Brain microvascular endothelial cell (primary cell): Measurements from ENCODE around the gene MSX2.

Source experiments
- DNase-seq: peaks from one replicate; pipeline ENCODE4 v3.0.0-alpha.2; 2020
- H3K27ac ChIP-seq: fragments of 250-450 bp; sonication (Bioruptor Pico); 2 replicates; pipeline ENCODE4 v1.5.1; 2020; ENCODE audit warnings: mild to moderate bottlenecking, moderate library complexity
- H3K27me3 ChIP-seq: fragments of 250-450 bp; sonication (Bioruptor Pico); replicated peaks from 2 replicates; pipeline ENCODE4 v1.5.1; 2020; ENCODE audit warnings: mild to moderate bottlenecking
- H3K36me3 ChIP-seq: fragments of 250-450 bp; sonication (Bioruptor Pico); replicated peaks from 2 replicates; pipeline ENCODE4 v1.5.1; 2020; ENCODE audit warnings: mild to moderate bottlenecking
- H3K4me3 ChIP-seq: 2 replicates; pipeline ENCODE4 v1.5.1; 2011; ENCODE audit warnings: low read depth, mild to moderate bottlenecking, control low read depth, low read length, moderate library complexity
- CTCF ChIP-seq: IDR thresholded peaks from 2 replicates; pipeline ENCODE4 v1.5.1; 2011; ENCODE audit warnings: low read depth, mild to moderate bottlenecking, moderate library complexity, low read length, control low read depth, inconsistent platforms; ENCODE audit errors: missing control alignments
- in situ Hi-C: cut with HindIII; loops from 2 replicates; pipeline ENCODE4 v1.10.0; 2017; ENCODE audit warnings: low sequenced_read_pairs, low pct_ligation_motif_present

MSX2 gene

GRCh38 chr5:174719793-174720611, 4.4 kb upstream of the MSX2 start:
- in situ Hi-C loops = no loop called here
- no peak overlapping the region for H3K27ac ChIP-seq
- H3K27me3 ChIP-seq = peaks cover 45% of the 10 kb centered on the region
- H3K4me3 ChIP-seq = no peak overlapping the region
- no peaks in the 10 kb centered on the region for H3K36me3 ChIP-seq
- DNase-seq = no peak
- TF ChIP-seq CTCF = no peak

- no peak for DNase-seq
- Histone ChIP-seq H3K27ac (no peak overlapping the region), H3K36me3 (no peaks in the 10 kb centered on the region), H3K27me3 (peaks cover 45% of the 10 kb centered on the region), H3K4me3 (no peak overlapping the region)
- in situ Hi-C loops = no loop called here
- TF ChIP-seq CTCF = no peak
These were observed 3.5 kb upstream of the MSX2 start for GRCh38 chr5:174720612-174721529.

GRCh38 chr5:174721530-174722432, 2.6 kb upstream of the MSX2 start:
- no peak for TF ChIP-seq CTCF
- Histone ChIP-seq H3K36me3 (no peaks in the 10 kb centered on the region), H3K27me3 (peaks cover 43% of the 10 kb centered on the region), H3K4me3 (no peak overlapping the region), H3K27ac (no peak overlapping the region)
- in situ Hi-C loops = no loop called here
- DNase-seq = no peak

- TF ChIP-seq CTCF = no peak
- in situ Hi-C loops = no loop called here
- no peak overlapping the region for H3K27ac ChIP-seq
- H3K27me3 ChIP-seq = peaks cover 41% of the 10 kb centered on the region
- DNase-seq = no peak
- H3K36me3 ChIP-seq = no peaks in the 10 kb centered on the region
- H3K4me3 ChIP-seq = no peak overlapping the region
These were observed 1.9 kb upstream of the MSX2 start for GRCh38 chr5:174722500-174722899.

GRCh38 chr5:174723315-174723978, 935 bp upstream of the MSX2 start:
- in situ Hi-C loops = no loop called here

More at GRCh38 chr5:174723315-174723978, 935 bp upstream of the MSX2 start:
- Histone ChIP-seq H3K36me3 (no peaks in the 10 kb centered on the region), H3K27ac (no peak overlapping the region), H3K27me3 (peaks cover 39% of the 10 kb centered on the region), H3K4me3 (peak overlapping the region; percentile 50)
- DNase-seq = no peak
- TF ChIP-seq CTCF = no peak
